ENCODE results near the gene CEP20.

CEP20 gene

DNA sequence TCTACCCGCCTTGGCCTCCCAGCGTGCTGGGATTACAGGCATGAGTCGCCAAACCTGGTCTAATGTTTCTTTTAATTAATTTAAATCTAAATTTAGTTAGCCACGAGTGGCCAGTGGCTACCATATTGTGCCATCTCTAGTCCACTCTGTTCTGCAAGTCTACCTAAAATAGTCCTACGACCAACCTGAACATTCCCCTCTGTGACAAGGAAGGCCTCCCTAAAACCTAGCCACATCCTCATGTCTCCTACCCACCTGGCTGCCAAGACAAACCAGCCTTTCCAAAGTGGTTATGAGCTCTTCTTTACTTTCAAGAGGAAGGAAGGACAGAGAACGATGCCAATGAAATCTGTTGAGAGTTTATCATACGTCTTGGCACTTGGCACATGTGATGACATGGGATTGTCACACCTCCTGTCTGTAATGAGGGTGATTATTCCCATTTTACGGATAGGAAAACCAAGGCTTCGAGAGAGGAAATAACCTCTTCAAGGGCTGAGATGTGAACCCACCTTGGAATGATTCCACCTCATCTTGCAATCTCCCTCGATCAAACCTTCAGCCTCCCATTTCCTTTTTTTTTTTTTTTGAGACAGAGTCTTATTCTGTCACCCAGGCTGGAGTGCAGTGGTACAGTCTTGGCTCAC is 51.3 kb downstream of the CEP20 start:
- TF ChIP-seq, protein P1, sequence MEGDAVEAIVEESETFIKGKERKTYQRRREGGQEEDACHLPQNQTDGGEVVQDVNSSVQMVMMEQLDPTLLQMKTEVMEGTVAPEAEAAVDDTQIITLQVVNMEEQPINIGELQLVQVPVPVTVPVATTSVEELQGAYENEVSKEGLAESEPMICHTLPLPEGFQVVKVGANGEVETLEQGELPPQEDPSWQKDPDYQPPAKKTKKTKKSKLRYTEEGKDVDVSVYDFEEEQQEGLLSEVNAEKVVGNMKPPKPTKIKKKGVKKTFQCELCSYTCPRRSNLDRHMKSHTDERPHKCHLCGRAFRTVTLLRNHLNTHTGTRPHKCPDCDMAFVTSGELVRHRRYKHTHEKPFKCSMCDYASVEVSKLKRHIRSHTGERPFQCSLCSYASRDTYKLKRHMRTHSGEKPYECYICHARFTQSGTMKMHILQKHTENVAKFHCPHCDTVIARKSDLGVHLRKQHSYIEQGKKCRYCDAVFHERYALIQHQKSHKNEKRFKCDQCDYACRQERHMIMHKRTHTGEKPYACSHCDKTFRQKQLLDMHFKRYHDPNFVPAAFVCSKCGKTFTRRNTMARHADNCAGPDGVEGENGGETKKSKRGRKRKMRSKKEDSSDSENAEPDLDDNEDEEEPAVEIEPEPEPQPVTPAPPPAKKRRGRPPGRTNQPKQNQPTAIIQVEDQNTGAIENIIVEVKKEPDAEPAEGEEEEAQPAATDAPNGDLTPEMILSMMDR (IDR thresholded peaks at IDR 0.05; ENCODE audit: borderline replicate concordance, extremely low read depth, low read length, poor library complexity, severe bottlenecking): no peak
- TF ChIP-seq EZH2 (IDR thresholded peaks at IDR 0.05; ENCODE audit: borderline replicate concordance, low read depth, low read length, severe bottlenecking): no peak
- no peak overlapping the region for H2AFZ ChIP-seq (ENCODE audit: low read depth, low read length)
- no peaks in the 10 kb centered on the region for H3K9me3 ChIP-seq (ENCODE audit: insufficient read depth, low read length, severe bottlenecking)
- no peaks in the 10 kb centered on the region for H3K36me3 ChIP-seq (ENCODE audit: insufficient read depth, low read length)
- H3K4me2 ChIP-seq (ENCODE audit: insufficient read depth, low read length): no peak overlapping the region
- H3K27ac ChIP-seq (ENCODE audit: low read length): no peak overlapping the region
- no peaks in the 10 kb centered on the region for H4K20me1 ChIP-seq (ENCODE audit: insufficient read depth, low read length)
- no peak overlapping the region for H3K4me3 ChIP-seq (ENCODE audit: low read depth in 1 of 2, low read length in 2 of 2)
- H3K9ac ChIP-seq (ENCODE audit: low read depth, low read length): no peak overlapping the region
- H3K79me2 ChIP-seq (ENCODE audit: insufficient read depth, low read length): no peaks in the 10 kb centered on the region
- H3K27me3 ChIP-seq (ENCODE audit: insufficient read depth, low read length, poor library complexity): no peaks in the 10 kb centered on the region
- no peaks in the 10 kb centered on the region for H3K4me1 ChIP-seq (ENCODE audit: insufficient read depth, low read length)
- DNase-seq (no peak), ATAC-seq (ENCODE audit: insufficient read depth, low read depth) (no peak)

DNA sequence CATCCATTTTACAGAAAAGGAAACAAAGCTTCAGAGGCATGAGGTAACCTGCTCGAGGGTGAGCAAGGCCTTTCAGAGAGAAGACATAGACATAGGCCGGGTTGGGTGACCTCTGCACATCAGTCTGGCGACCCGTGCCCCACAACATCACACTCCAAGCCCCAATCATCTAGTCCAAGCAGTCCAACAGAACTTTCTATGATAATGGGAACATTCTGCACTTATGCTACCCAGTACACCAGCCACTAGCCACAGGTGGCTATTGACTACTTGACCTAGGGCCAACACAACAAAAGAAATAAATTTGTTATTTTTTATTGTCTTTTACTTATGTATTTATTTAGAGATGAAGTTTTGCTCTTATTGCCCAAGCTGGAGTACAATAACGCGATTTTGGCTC is 52.3 kb downstream of the CEP20 start:
- no peak for DNase-seq
- no peaks in the 10 kb centered on the region for H3K4me1 ChIP-seq (ENCODE audit: insufficient read depth, low read length)
- ATAC-seq (ENCODE audit: insufficient read depth, low read depth): no peak
- H3K27ac ChIP-seq (ENCODE audit: low read length): no peak overlapping the region
- H3K9me3 ChIP-seq (ENCODE audit: insufficient read depth, low read length, severe bottlenecking): no peaks in the 10 kb centered on the region
- H4K20me1 ChIP-seq (ENCODE audit: insufficient read depth, low read length): no peaks in the 10 kb centered on the region
- no peak overlapping the region for H2AFZ ChIP-seq (ENCODE audit: low read depth, low read length)
- H3K9ac ChIP-seq (ENCODE audit: low read depth, low read length): no peak overlapping the region
- no peak overlapping the region for H3K4me3 ChIP-seq (ENCODE audit: low read depth in 1 of 2, low read length in 2 of 2)
- H3K36me3 ChIP-seq (ENCODE audit: insufficient read depth, low read length): no peaks in the 10 kb centered on the region
- H3K4me2 ChIP-seq (ENCODE audit: insufficient read depth, low read length): no peak overlapping the region
- TF ChIP-seq EZH2 (IDR thresholded peaks at IDR 0.05; ENCODE audit: borderline replicate concordance, low read depth, low read length, severe bottlenecking): no peak
- TF ChIP-seq, protein P1 (IDR thresholded peaks at IDR 0.05; ENCODE audit: borderline replicate concordance, extremely low read depth, low read length, poor library complexity, severe bottlenecking): no peak
- no peaks in the 10 kb centered on the region for H3K79me2 ChIP-seq (ENCODE audit: insufficient read depth, low read length)
- no peaks in the 10 kb centered on the region for H3K27me3 ChIP-seq (ENCODE audit: insufficient read depth, low read length, poor library complexity)

DNA sequence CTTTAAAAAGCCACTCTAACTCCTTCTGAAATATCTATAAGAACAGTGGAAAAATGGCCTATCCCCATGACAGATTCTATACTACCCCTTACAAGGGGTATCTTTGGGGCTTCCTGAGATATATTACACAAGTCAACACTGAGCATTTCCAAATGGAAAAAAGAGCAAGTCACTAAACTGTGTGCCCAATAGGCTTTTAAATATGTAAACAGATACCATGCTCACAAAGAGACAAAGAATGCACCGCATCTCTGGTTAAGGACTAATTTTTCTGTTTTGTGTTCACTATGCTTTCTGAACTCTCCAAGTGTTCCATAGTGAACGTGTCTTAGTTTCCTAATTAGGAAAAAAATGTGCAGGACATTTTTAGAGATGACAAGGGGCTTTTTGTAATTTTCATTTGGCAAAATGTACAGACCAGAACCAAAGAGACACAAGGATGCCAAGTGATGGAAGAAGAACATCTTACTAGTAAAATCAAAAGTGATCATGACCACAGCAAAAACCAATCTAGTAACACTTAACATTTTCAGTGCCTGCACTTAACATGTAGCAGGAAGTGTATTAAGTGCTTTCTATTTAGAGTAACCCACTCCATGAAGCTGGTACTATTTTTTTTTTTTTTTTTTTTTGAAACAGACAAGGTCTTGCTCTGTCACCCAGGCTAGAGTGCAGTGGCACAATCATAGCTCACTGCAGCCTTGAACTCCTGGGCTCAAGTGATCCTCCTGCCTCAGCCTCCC is 53.1 kb downstream of the CEP20 start:
- Histone ChIP-seq H3K4me3 (ENCODE audit: low read depth in 1 of 2, low read length in 2 of 2) (no peak overlapping the region), H3K4me1 (ENCODE audit: insufficient read depth, low read length) (no peaks in the 10 kb centered on the region), H3K27me3 (ENCODE audit: insufficient read depth, low read length, poor library complexity) (no peaks in the 10 kb centered on the region), H2AFZ (ENCODE audit: low read depth, low read length) (no peak overlapping the region), H3K36me3 (ENCODE audit: insufficient read depth, low read length) (no peaks in the 10 kb centered on the region), H3K79me2 (ENCODE audit: insufficient read depth, low read length) (no peaks in the 10 kb centered on the region), H3K4me2 (ENCODE audit: insufficient read depth, low read length) (no peak overlapping the region), H3K27ac (ENCODE audit: low read length) (no peak overlapping the region), H3K9ac (ENCODE audit: low read depth, low read length) (no peak overlapping the region), H3K9me3 (ENCODE audit: insufficient read depth, low read length, severe bottlenecking) (no peaks in the 10 kb centered on the region), H4K20me1 (ENCODE audit: insufficient read depth, low read length) (no peaks in the 10 kb centered on the region)
- no peak for ATAC-seq (ENCODE audit: insufficient read depth, low read depth)
- no peak for TF ChIP-seq EZH2 (IDR thresholded peaks at IDR 0.05; ENCODE audit: borderline replicate concordance, low read depth, low read length, severe bottlenecking)
- TF ChIP-seq, protein P1 (IDR thresholded peaks at IDR 0.05; ENCODE audit: borderline replicate concordance, extremely low read depth, low read length, poor library complexity, severe bottlenecking): no peak
- DNase-seq: no peak

Data from DND-41 (cell line).